SK-N-MC (cell line): ENCODE data around the gene RTP3.

Source experiments
- DNase-seq: peaks from one replicate; pipeline ENCODE4 v3.0.0-alpha.2; 2011; ENCODE audit warnings: low read depth, low spot score
- H3K27ac ChIP-seq: fragments of 200-600 bp; sonication (generic); 2 replicates; pipeline ENCODE4 v1.5.1; 2016; ENCODE audit warnings: mixed run types
- H3K36me3 ChIP-seq: fragments of 200-600 bp; sonication (generic); 2 replicates; pipeline ENCODE4 v1.6.1; 2017; ENCODE audit warnings: antibody characterized with exemption, low read length, mixed read lengths; ENCODE audit not compliant: insufficient read depth
- H3K4me3 ChIP-seq: fragments of 200-600 bp; sonication (generic); 2 replicates; pipeline ENCODE4 v1.5.1; 2016
- H3K9ac ChIP-seq: fragments of 200-600 bp; sonication (generic); 2 replicates; pipeline ENCODE4 v1.8.0; 2017; ENCODE audit warnings: mixed run types, mixed read lengths; ENCODE audit not compliant: insufficient read length
- H3K9me3 ChIP-seq: fragments of 200-600 bp; sonication (generic); 2 replicates; pipeline ENCODE4 v1.6.1; 2017; ENCODE audit warnings: low read depth, mild to moderate bottlenecking, antibody characterized with exemption, low read length, moderate library complexity, mixed read lengths
- EZH2 ChIP-seq: fragments of 200-600 bp; sonication (generic); IDR thresholded peaks from one replicate; pipeline ENCODE4 v1.6.1; 2017; ENCODE audit warnings: antibody characterized with exemption
- FOXP2 ChIP-seq: optimal IDR thresholded peaks from 2 replicates; pipeline ENCODE3; 2011; ENCODE audit warnings: mild to moderate bottlenecking, moderate library complexity; ENCODE audit not compliant: insufficient read depth; ENCODE audit errors: extremely low read length, control extremely low read depth
- POLR2AphosphoS5 ChIP-seq: IDR thresholded peaks from 2 replicates; pipeline ENCODE4 v1.6.1; 2012; ENCODE audit warnings: mild to moderate bottlenecking, low read depth, low read length, borderline replicate concordance

The RTP3 gene

DNA sequence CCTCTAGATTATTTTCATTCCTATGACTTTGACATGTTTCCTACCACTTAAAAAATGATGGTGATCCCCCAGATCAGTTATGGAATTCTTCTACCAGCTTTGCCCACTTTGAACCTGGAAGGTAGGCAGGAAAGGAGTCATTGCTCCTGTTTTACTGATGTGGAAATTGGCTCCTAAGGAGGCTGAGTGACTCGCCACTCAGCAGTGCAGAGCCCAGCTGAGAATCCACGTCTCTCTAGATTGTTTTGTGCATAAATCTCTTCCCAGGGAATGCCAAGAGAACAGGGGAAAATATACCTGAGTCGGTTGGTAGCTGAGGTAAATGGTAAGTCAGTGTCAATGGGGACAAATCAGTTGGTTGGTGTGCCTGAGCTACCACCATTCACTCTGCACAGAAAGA lies 37.7 kb upstream of the RTP3 start:
- no peaks in the 10 kb centered on the region for H3K9me3 ChIP-seq
- H3K9ac ChIP-seq = no peak overlapping the region
- H3K27ac ChIP-seq = no peak overlapping the region
- no peak overlapping the region for H3K4me3 ChIP-seq
- TF ChIP-seq FOXP2 (no peak), EZH2 (no peak), POLR2AphosphoS5 (no peak)
- DNase-seq = no peak
- no peaks in the 10 kb centered on the region for H3K36me3 ChIP-seq

DNA sequence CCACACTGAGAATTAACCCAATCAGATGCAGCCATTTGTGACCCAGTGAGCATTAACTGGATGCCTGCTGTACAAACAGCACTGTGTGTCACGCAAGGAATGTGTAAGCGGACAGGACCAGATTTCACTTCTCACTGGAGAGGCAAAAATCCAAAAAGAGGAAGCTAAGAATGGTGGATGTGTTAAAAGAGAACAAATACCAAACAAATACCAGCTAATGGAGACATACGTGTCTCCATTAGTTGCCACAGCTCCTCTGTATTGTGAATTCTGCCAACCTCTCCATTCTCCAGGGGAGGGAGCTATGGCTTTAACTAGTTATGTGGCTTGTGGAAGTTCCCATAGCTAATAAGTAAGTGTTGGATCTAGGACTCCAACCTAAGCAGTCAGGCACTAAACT lies 35.7 kb upstream of the RTP3 start:
- Histone ChIP-seq H3K27ac (no peak overlapping the region), H3K36me3 (no peaks in the 10 kb centered on the region), H3K9ac (no peak overlapping the region), H3K9me3 (no peaks in the 10 kb centered on the region), H3K4me3 (no peak overlapping the region)
- no peak for DNase-seq
- no peak for TF ChIP-seq EZH2
- TF ChIP-seq FOXP2 = no peak
- TF ChIP-seq POLR2AphosphoS5 = no peak

DNA sequence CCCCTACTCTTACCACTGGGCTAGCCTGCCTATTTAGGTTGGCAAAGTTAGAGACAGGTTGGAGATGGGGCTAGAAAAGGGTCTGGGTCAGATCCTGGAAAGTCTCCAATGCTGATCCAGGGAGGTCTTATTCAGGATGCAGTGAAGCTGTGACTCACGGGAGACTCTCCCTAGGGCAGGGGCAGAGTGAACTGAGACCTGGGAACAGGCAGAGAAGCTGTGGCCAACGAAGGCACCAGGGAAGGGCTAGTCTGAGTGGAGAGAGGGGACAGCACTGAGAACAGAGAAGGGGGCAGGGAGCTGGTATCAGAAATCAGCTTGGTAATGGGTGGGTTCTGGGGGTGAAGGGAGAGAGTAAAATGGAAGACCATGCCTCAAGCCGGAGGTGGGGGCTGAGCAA lies 35.3 kb upstream of the RTP3 start:
- Histone ChIP-seq H3K4me3 (no peak overlapping the region), H3K36me3 (no peaks in the 10 kb centered on the region), H3K9me3 (no peaks in the 10 kb centered on the region), H3K27ac (no peak overlapping the region), H3K9ac (no peak overlapping the region)
- no peak for DNase-seq
- TF ChIP-seq FOXP2 (no peak), POLR2AphosphoS5 (no peak), EZH2 (no peak)

DNA sequence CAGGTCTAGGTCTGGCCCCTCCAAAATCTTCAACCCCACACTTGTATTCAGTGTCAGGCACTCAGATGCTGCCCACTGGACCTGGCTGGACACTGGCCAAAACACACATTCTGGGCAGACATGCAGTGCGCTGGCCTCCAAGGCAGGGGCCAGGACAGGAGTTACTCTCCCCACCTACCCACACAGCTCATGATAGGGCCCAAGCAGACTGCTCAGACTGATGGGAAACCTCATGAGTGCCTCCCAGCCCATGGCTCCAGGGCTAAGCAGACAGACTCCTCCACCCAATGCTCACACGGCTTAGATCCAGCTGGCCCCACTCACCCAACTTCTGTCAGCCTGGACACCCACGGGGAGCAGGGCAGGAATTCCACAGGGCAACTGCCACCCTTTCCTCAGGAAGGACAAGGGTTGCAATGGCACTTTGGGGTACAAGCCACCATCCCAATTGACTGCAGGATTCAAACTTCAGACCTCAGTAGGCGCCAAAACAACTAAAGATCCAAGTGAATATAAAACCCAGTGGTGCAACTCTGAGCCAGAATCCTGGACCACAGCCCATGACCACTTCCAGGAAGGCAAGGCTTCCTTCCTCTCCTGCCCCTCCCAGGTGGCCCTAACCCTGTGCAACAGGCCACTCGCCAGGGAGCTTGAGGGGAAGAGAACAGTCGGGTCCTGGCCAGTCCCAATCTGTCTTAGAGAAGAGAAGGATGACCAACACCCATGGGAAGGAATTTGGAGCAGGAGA lies 34.5 kb upstream of the RTP3 start:
- TF ChIP-seq FOXP2 (no peak), EZH2 (no peak), POLR2AphosphoS5 (no peak)
- Histone ChIP-seq H3K9ac (no peak overlapping the region), H3K36me3 (no peaks in the 10 kb centered on the region), H3K9me3 (no peaks in the 10 kb centered on the region), H3K27ac (no peak overlapping the region), H3K4me3 (no peak overlapping the region)
- DNase-seq = no peak

DNA sequence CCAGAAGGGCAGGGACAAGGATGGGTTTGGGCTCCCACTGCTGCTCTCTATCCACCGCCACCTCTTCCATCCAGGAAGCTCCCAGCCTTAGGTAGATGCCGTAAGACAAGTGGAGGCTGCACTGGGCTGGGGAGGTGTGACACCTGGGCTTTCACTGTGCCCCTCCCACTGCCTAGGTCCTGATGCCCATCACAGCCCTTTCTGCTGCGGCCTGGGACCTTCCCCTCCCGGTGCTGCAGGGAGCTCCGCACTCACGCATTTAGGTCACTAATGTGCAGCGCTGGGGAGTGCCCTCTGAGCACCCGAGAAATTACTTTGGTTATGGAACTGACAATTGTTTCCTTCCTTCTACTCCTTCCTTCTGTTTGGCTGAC lies 33.9 kb upstream of the RTP3 start:
- DNase-seq = no peak
- Histone ChIP-seq H3K9me3 (no peaks in the 10 kb centered on the region), H3K27ac (no peak overlapping the region), H3K9ac (no peak overlapping the region), H3K36me3 (no peaks in the 10 kb centered on the region), H3K4me3 (no peak overlapping the region)
- TF ChIP-seq EZH2 (no peak), FOXP2 (no peak), POLR2AphosphoS5 (no peak)

DNA sequence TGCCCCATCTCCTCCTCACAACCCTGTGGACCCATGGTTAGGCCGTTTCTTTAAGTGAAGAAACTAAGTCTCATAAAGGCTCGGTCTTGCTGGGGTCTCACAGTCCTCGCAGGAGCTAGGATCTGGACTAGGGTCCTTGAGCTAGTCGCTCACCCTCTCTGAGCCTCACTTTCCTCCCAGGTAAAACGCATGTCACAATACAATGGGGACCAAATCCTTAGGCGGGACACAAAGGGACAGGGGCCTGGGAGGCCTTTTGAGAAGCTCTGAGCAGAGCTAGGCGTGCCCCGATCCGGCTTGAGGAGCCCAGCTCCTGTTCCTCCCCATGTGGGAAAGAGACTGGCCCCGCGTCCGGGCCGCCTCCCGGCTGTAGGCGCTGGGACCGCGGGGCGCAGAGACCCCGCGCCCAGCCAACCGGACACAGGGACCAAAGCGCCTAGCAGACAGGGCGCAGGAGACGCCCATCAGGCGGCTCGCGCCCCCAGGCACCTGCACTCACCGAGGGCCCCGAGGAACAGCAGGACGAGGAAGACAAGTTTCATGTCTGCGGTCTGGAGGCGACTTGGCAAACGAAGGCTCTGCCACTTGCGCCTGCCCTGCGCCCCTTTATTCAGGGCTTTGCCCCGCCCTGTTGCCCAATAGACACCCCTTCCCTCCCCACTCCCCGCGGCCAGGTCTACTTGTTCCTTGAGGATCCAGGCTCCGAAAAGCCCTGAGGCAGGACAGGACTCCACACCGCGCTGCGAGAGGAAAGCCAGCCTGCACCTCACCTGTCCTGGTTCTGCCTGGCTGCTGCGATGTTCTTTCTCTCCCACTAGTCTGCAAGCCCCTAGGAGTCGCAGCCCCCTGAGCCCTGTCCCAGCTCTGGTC lies 33.2 kb upstream of the RTP3 start, which contains the start of gene LTF:
TSS of gene LTF (minus strand) at position 580 of the 870 bp plus-strand sequence. CDS start at position 542, 38 bp downstream.
- TF ChIP-seq POLR2AphosphoS5 (no peak), FOXP2 (no peak), EZH2 (no peak)
- Histone ChIP-seq H3K9ac (no peak within 1 kb of the TSS), H3K9me3 (no peaks in the 10 kb centered on the region), H3K27ac (no peak within 1 kb of the TSS), H3K4me3 (no peak within 1 kb of the TSS), H3K36me3 (no peaks in the 10 kb centered on the region)
- no peak for DNase-seq

DNA sequence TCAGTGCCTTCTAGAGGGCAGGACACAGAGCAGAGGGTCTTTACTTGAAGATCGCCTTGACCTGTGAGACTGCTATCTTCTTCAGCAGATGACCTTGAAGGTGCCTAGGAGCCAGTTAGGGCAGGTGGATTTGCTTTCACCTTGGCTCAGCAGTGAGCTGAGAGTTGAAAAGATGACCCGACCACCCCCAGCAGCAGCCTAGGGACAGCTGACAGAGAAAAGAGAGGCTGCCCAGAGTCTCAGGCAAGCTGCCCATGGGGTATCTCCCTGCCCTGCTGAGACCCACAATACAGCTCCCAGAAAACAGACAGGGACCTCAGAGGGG lies 32.6 kb upstream of the RTP3 start:
- no peak for DNase-seq
- Histone ChIP-seq H3K4me3 (no peak overlapping the region), H3K36me3 (no peaks in the 10 kb centered on the region)

DNA sequence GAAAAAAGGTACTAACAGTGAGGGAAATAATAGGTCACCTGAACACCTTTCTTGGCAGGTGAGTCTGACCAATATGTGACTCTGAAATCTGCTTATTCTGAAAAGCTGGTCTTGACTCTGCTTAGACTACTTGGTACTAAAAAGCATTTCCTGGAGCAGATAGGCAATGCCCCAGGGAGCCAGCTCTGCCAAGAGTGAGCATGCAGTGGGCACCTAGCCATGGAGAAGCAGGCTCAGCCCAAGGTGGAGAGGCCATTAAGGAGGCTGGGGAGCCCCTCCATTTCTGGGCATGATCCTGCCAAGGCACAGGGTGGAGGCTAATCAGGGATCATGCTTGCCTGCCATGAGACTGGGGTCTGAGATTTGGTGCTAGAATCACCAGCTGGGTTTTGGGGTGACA lies 31.5 kb upstream of the RTP3 start:
- Histone ChIP-seq H3K36me3 (no peaks in the 10 kb centered on the region), H3K9me3 (no peaks in the 10 kb centered on the region), H3K27ac (no peak overlapping the region), H3K9ac (no peak overlapping the region), H3K4me3 (no peak overlapping the region)
- no peak for TF ChIP-seq FOXP2
- TF ChIP-seq POLR2AphosphoS5 = no peak
- no peak for TF ChIP-seq EZH2
- DNase-seq = no peak

More for the DNA sequence above, 32.6 kb upstream of the RTP3 start:
- Histone ChIP-seq H3K27ac (no peak overlapping the region), H3K9ac (no peak overlapping the region), H3K9me3 (no peaks in the 10 kb centered on the region)
- TF ChIP-seq POLR2AphosphoS5 (no peak), EZH2 (no peak), FOXP2 (no peak)

DNA sequence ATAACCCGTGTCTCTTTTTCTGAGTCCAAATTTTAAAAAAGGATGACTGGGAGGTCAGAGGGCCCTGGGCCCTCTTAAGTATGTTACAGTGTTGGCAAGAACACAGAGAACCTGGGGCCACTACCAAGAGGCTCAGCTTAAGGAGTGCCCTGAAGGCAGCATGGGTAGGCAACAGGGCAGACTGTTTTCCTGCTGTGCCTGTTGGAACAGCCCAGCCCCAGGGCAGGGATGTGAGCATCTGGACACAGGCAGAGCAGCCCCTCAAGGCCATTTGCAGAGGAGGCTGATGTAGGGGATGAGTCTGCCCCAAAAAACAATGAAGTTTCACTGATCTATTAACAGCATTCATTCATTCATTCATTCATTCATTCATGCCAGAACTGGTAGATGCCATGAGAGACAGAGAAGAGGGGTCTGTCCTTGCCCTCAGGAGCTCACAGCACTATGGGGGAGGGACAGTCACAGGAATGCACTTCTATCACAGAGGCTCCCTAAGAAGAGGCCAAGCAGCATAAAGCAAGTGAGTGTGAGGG lies 30.8 kb upstream of the RTP3 start:
- Histone ChIP-seq H3K9me3 (no peaks in the 10 kb centered on the region), H3K4me3 (no peak overlapping the region), H3K9ac (no peak overlapping the region), H3K36me3 (no peaks in the 10 kb centered on the region), H3K27ac (no peak overlapping the region)
- no peak for TF ChIP-seq EZH2
- TF ChIP-seq POLR2AphosphoS5 = no peak
- TF ChIP-seq FOXP2 = no peak
- DNase-seq = no peak
